ENCODE data around the gene DCLK3. TPM values are rescaled to one million over a fixed set of nuclear protein-coding genes. Genes with fewer than 3 reads are reported as not detected.

Gene DCLK3
- total RNA-seq, 1 donor from 2014 or later, result 7.7 TPM

GRCh38 chr3:36680952-36681351, 83.4 kb downstream of the DCLK3 start:
- FAIRE-seq, result no peak

GRCh38 chr3:36679384-36680200, 84.8 kb downstream of the DCLK3 start:
- FAIRE-seq (no peak), DNase-seq (ENCODE audit: low spot score in 2 of 2) (no peak)

More at GRCh38 chr3:36680952-36681351, 83.4 kb downstream of the DCLK3 start:
- DNase-seq (ENCODE audit: low spot score in 2 of 2), result no peak

GRCh38 chr3:36678216-36679013, 85.9 kb downstream of the DCLK3 start:
- DNase-seq (ENCODE audit: low spot score in 2 of 2) (no peak), FAIRE-seq (no peak)

- no peak for FAIRE-seq
- DNase-seq (ENCODE audit: low spot score in 2 of 2), result no peak
These were observed 86.9 kb downstream of the DCLK3 start for GRCh38 chr3:36677331-36678007.

GRCh38 chr3:36674816-36675215, 89.5 kb downstream of the DCLK3 start:
- DNase-seq (ENCODE audit: low spot score in 2 of 2), result no peak
- FAIRE-seq, result no peak

GRCh38 chr3:36669764-36670163, 94.6 kb downstream of the DCLK3 start:
- FAIRE-seq (no peak), DNase-seq (ENCODE audit: low spot score in 2 of 2) (no peak)

GRCh38 chr3:36666166-36666565, 98.2 kb downstream of the DCLK3 start:
- DNase-seq (ENCODE audit: low spot score in 2 of 2) (no peak), FAIRE-seq (no peak)

GRCh38 chr3:36663666-36664291, 100.6 kb downstream of the DCLK3 start:
- FAIRE-seq (no peak), DNase-seq (ENCODE audit: low spot score in 2 of 2) (no peak)

GRCh38 chr3:36662626-36663025, 101.7 kb downstream of the DCLK3 start:
- FAIRE-seq (no peak), DNase-seq (ENCODE audit: low spot score in 2 of 2) (no peak)

Other genes starting within 250 kb of the DCLK3 start
- 9.0 TPM for gene TRANK1, start 180.5 kb upstream of the DCLK3 start, total RNA-seq
- gene EPM2AIP1, start 228.6 kb upstream of the DCLK3 start, total RNA-seq, result 57.9 TPM
- gene MLH1, start 229.0 kb upstream of the DCLK3 start, total RNA-seq, result 53.8 TPM